ENCODE data around the gene MAML2. TPM values are rescaled to one million over a fixed set of nuclear protein-coding genes. Genes with fewer than 3 reads are reported as not detected.

MAML2 gene
- total RNA-seq, 1 experiment from 2014 or later, result 22.7 TPM

DNA sequence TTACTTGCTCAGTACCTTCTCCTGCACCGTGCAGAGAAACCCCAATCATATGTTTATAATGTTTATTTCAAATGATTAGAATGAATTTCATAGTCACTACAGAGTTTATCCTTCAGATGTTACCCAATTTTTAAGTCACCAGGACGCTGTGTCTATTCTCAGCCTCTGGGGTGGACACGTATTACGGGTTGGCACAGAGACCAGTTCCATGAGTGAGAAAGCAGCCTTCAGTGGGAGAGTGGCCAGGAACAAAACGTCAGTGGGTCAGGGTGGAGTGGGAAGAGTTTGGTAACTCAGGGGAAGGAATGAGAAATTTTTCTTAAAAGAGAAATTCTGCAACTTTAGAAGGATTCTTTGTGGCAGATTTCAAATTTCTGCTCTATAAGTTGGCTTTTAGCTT lies 342.0 kb downstream of the MAML2 start:
- Mint-ChIP-seq H3K4me1 (ENCODE audit: low read depth, unreplicated experiment) (no peaks in the 10 kb centered on the region), H3K9me3 (ENCODE audit: low read depth, unreplicated experiment) (peaks cover 2% of the 10 kb centered on the region), H3K4me3 (ENCODE audit: low read depth, unreplicated experiment) (no peak overlapping the region), H3K36me3 (ENCODE audit: insufficient read depth, unreplicated experiment) (no peaks in the 10 kb centered on the region), H3K27me3 (ENCODE audit: unreplicated experiment) (no peaks in the 10 kb centered on the region), H3K27ac (ENCODE audit: unreplicated experiment) (no peak overlapping the region)
- DNase-seq, result no peak
- BruUV-seq (replicated peaks), result no TSS peak
- CTCF ChIA-PET, result no interaction called here
- intact Hi-C loops (cut with micrococcal nuclease; ENCODE audit: unreplicated experiment), result no loop called here
- no peak for TF ChIP-seq CTCF (IDR thresholded peaks at IDR 0.05; ENCODE audit: unreplicated experiment)

- TF ChIP-seq CTCF (IDR thresholded peaks at IDR 0.05; ENCODE audit: unreplicated experiment), result no peak
- CTCF ChIA-PET, result no interaction called here
- Mint-ChIP-seq H3K4me3 (ENCODE audit: low read depth, unreplicated experiment) (no peak overlapping the region), H3K36me3 (ENCODE audit: insufficient read depth, unreplicated experiment) (no peaks in the 10 kb centered on the region), H3K27ac (ENCODE audit: unreplicated experiment) (no peak overlapping the region), H3K9me3 (ENCODE audit: low read depth, unreplicated experiment) (peaks cover 2% of the 10 kb centered on the region), H3K4me1 (ENCODE audit: low read depth, unreplicated experiment) (no peaks in the 10 kb centered on the region), H3K27me3 (ENCODE audit: unreplicated experiment) (no peaks in the 10 kb centered on the region)
- no TSS peak for BruUV-seq (replicated peaks)
- intact Hi-C loops (cut with micrococcal nuclease; ENCODE audit: unreplicated experiment), result no loop called here
- no peak for DNase-seq
These were observed 343.1 kb downstream of the MAML2 start for GRCh38 chr11:95999711-96000406.

DNA sequence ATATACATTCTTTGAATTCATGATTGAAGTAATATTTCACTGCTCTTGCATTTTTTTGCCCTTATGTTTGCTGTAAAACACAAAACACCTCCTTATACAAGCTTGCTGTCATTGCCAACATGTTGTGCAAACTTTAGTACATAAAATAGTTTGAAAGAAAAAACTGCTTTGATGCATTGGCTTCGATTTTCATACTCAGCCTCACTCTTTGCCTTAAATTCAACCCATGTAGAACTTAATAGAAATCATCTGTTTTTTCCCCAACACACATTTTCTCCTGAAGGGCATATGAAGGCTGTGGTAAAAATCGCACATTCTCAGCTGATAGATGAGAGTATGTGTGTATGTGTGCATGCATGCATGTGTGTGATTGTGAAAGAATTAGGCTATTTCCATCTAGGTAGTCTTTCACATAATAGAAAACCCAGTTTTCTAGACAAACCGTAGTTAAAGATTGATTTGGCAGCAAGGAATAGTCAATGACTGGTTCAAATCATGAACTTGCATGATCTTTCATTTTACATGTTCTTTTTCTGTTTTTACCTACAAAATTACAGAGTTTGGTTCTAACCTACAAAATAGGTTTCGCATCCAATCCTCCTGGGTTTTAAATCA lies 346.3 kb downstream of the MAML2 start:
- H3K4me3 Mint-ChIP-seq (ENCODE audit: low read depth, unreplicated experiment), result no peak overlapping the region
- DNase-seq, result no peak
- no peak for TF ChIP-seq CTCF (IDR thresholded peaks at IDR 0.05; ENCODE audit: unreplicated experiment)
- no peaks in the 10 kb centered on the region for H3K36me3 Mint-ChIP-seq (ENCODE audit: insufficient read depth, unreplicated experiment)
- no TSS peak for BruUV-seq (replicated peaks)
- peaks cover 11% of the 10 kb centered on the region for H3K4me1 Mint-ChIP-seq (ENCODE audit: low read depth, unreplicated experiment)
- intact Hi-C loops (cut with micrococcal nuclease; ENCODE audit: unreplicated experiment), result no loop called here
- CTCF ChIA-PET, result no interaction called here
- no peak overlapping the region for H3K27ac Mint-ChIP-seq (ENCODE audit: unreplicated experiment)
- no peaks in the 10 kb centered on the region for H3K9me3 Mint-ChIP-seq (ENCODE audit: low read depth, unreplicated experiment)
- H3K27me3 Mint-ChIP-seq (ENCODE audit: unreplicated experiment), result no peaks in the 10 kb centered on the region

DNA sequence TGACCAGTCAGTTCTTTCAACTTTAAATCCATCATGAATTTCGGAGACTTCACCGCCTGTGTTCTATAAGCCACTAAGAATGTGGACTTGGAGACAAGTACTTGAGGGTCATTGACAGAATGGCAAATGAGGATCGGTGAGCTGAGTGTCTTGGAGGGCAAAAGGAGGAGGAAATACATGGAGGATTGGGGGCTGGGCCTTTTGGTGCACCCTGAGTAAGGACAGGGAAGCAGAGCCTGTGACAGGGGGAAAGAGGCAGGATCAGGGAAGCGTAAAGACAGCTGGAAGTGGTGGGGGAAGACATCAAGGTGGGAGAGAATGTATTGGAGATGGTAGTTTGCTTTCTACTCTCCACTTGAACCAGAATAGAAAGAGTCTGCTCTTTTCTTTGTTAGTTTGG lies 348.7 kb downstream of the MAML2 start:
- intact Hi-C loops (cut with micrococcal nuclease; ENCODE audit: unreplicated experiment), result no loop called here
- no TSS peak for BruUV-seq (replicated peaks)

More for the DNA sequence above, 348.7 kb downstream of the MAML2 start:
- H3K4me1 Mint-ChIP-seq (ENCODE audit: low read depth, unreplicated experiment), result peaks cover 33% of the 10 kb centered on the region
- peak overlapping the region; percentile 5 for H3K27ac Mint-ChIP-seq (ENCODE audit: unreplicated experiment)
- H3K9me3 Mint-ChIP-seq (ENCODE audit: low read depth, unreplicated experiment), result no peaks in the 10 kb centered on the region
- no peak for TF ChIP-seq CTCF (IDR thresholded peaks at IDR 0.05; ENCODE audit: unreplicated experiment)
- CTCF ChIA-PET, result no interaction called here
- H3K4me3 Mint-ChIP-seq (ENCODE audit: low read depth, unreplicated experiment), result no peak overlapping the region
- H3K36me3 Mint-ChIP-seq (ENCODE audit: insufficient read depth, unreplicated experiment), result peaks cover 10% of the 10 kb centered on the region
- no peaks in the 10 kb centered on the region for H3K27me3 Mint-ChIP-seq (ENCODE audit: unreplicated experiment)
- no peak for DNase-seq

Data from Calu3 (cell line).